ENCODE measurements around the gene CHD6. TPM values are rescaled to one million over a fixed set of nuclear protein-coding genes. Genes with fewer than 3 reads are reported as not detected.
A peak's percentile ranks its signal among the peaks of the same experiment; 100 is the strongest.

Gene CHD6
- total and polyA plus RNA-seq, 2 of the 13 experiments (the other 11 are each of a cell fraction or from before 2014, with no cell fraction given) = 14.4 to 52.0 TPM

DNA sequence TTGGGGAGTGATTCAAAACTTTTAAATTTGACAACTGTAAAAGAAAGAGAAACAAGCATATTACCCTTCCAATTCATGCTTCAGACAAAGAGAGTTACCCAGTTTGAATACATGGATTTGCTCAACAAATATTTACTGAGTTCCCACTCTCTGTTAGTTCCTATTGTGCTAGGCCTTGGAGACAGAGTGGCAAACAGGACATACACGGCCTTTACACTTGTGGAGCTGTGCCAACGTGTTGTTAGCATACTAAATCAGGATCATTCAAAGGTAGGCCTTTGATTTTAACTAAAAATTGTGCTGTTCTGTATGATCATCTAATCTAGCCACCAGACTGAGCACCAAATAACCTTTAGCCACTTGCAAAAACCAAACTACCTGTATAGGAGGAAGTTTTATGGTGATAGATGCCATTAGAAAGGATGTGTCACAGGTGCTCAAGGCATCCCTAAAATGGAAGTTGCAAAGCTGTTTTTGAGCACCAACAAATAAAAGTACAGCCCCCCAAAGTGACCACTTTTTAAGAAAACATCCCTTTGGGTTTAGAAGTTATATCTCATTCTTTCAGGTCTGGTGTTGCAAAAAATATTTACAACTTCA is 84.5 kb downstream of the CHD6 start (continued):
- TF ChIP-seq MYNN (CRISPR knock-in tag; IDR thresholded peaks at IDR 0.05; ENCODE audit: low read depth) (no peak), ZNF24 (IDR thresholded peaks at IDR 0.05) (0 out of 2 replicates have a peak, but pooled peaks have one; percentile 36), KMT2A (CRISPR knock-in tag; IDR thresholded peaks at IDR 0.05) (peak; percentile 55; the same call in 1 of the 2 replicates), ZNF607 (CRISPR knock-in tag; IDR thresholded peaks at IDR 0.05; ENCODE audit: borderline replicate concordance) (no peak), ZNF605 (CRISPR knock-in tag; IDR thresholded peaks at IDR 0.05) (no peak), ISX (CRISPR knock-in tag; conservative IDR thresholded peaks at IDR 0.05) (no peak), EHMT2 (IDR thresholded peaks at IDR 0.05; ENCODE audit: borderline replicate concordance, low read depth, low read length) (peak; percentile 66; the same call in 1 of the 2 replicates), ZNF891 (CRISPR knock-in tag; IDR thresholded peaks at IDR 0.05) (no peak), SOX13 (IDR thresholded peaks at IDR 0.05) (peak; percentile 99), SOX13 (CRISPR knock-in tag; conservative IDR thresholded peaks at IDR 0.05 in 1 of 2, IDR thresholded peaks at IDR 0.05 in 1 of 2) (peak in 1 of 2 experiments; percentile 100; a peak in 2 of 4 replicates), KLF6 (CRISPR knock-in tag; IDR thresholded peaks at IDR 0.05) (0 out of 2 replicates have a peak, but pooled peaks have one; percentile 40), ZNF333 (CRISPR knock-in tag; IDR thresholded peaks at IDR 0.05; ENCODE audit: borderline replicate concordance) (no peak), ETV5 (CRISPR knock-in tag; IDR thresholded peaks at IDR 0.05; ENCODE audit: borderline replicate concordance) (peak; percentile 88; the same call in 1 of the 2 replicates), MTA3 (CRISPR knock-in tag; IDR thresholded peaks at IDR 0.05) (no peak), ISL2 (CRISPR knock-in tag; IDR thresholded peaks at IDR 0.05) (peak; percentile 91), ZNF546 (CRISPR knock-in tag; conservative IDR thresholded peaks at IDR 0.05) (no peak), ARHGAP35 (CRISPR knock-in tag; IDR thresholded peaks at IDR 0.05; ENCODE audit: borderline replicate concordance) (no peak), SMAD3 (CRISPR knock-in tag; IDR thresholded peaks at IDR 0.05) (peak; percentile 50; the same call in 1 of the 2 replicates)
- TF ChIP-seq, protein P1, sequence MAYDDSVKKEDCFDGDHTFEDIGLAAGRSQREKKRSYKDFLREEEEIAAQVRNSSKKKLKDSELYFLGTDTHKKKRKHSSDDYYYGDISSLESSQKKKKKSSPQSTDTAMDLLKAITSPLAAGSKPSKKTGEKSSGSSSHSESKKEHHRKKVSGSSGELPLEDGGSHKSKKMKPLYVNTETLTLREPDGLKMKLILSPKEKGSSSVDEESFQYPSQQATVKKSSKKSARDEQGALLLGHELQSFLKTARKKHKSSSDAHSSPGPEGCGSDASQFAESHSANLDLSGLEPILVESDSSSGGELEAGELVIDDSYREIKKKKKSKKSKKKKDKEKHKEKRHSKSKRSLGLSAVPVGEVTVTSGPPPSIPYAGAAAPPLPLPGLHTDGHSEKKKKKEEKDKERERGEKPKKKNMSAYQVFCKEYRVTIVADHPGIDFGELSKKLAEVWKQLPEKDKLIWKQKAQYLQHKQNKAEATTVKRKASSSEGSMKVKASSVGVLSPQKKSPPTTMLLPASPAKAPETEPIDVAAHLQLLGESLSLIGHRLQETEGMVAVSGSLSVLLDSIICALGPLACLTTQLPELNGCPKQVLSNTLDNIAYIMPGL (CRISPR knock-in tag; IDR thresholded peaks at IDR 0.05; ENCODE audit: borderline replicate concordance in 1 of 2, low read depth in 1 of 2) = no peak; a peak in 1 of 4 replicates
- TF ChIP-seq, protein P2, sequence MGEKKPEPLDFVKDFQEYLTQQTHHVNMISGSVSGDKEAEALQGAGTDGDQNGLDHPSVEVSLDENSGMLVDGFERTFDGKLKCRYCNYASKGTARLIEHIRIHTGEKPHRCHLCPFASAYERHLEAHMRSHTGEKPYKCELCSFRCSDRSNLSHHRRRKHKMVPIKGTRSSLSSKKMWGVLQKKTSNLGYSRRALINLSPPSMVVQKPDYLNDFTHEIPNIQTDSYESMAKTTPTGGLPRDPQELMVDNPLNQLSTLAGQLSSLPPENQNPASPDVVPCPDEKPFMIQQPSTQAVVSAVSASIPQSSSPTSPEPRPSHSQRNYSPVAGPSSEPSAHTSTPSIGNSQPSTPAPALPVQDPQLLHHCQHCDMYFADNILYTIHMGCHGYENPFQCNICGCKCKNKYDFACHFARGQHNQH (CRISPR knock-in tag; IDR thresholded peaks at IDR 0.05) = peak; percentile 80
- TF ChIP-seq, protein P3, sequence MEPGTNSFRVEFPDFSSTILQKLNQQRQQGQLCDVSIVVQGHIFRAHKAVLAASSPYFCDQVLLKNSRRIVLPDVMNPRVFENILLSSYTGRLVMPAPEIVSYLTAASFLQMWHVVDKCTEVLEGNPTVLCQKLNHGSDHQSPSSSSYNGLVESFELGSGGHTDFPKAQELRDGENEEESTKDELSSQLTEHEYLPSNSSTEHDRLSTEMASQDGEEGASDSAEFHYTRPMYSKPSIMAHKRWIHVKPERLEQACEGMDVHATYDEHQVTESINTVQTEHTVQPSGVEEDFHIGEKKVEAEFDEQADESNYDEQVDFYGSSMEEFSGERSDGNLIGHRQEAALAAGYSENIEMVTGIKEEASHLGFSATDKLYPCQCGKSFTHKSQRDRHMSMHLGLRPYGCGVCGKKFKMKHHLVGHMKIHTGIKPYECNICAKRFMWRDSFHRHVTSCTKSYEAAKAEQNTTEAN (CRISPR knock-in tag; conservative IDR thresholded peaks at IDR 0.05) = peak; percentile 73; the same call in 1 of the 2 replicates
- TF ChIP-seq, protein P4, sequence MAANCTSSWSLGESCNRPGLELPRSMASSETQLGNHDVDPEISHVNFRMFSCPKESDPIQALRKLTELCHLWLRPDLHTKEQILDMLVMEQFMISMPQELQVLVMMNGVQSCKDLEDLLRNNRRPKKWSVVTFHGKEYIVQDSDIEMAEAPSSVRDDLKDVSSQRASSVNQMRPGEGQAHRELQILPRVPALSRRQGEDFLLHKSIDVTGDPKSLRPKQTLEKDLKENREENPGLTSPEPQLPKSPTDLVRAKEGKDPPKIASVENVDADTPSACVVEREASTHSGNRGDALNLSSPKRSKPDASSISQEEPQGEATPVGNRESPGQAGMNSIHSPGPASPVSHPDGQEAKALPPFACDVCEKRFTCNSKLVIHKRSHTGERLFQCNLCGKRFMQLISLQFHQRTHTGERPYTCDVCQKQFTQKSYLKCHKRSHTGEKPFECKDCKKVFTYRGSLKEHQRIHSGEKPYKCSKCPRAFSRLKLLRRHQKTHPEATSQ (CRISPR knock-in tag; IDR thresholded peaks at IDR 0.05; ENCODE audit: borderline replicate concordance) = peak; percentile 78; the same call in 1 of the 2 replicates
- TF ChIP-seq, protein P5, sequence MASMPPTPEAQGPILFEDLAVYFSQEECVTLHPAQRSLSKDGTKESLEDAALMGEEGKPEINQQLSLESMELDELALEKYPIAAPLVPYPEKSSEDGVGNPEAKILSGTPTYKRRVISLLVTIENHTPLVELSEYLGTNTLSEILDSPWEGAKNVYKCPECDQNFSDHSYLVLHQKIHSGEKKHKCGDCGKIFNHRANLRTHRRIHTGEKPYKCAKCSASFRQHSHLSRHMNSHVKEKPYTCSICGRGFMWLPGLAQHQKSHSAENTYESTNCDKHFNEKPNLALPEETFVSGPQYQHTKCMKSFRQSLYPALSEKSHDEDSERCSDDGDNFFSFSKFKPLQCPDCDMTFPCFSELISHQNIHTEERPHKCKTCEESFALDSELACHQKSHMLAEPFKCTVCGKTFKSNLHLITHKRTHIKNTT (CRISPR knock-in tag; IDR thresholded peaks at IDR 0.05) = no peak

Data from HepG2 (cell line).